ENCODE data around the gene TNFRSF11A.

DNA sequence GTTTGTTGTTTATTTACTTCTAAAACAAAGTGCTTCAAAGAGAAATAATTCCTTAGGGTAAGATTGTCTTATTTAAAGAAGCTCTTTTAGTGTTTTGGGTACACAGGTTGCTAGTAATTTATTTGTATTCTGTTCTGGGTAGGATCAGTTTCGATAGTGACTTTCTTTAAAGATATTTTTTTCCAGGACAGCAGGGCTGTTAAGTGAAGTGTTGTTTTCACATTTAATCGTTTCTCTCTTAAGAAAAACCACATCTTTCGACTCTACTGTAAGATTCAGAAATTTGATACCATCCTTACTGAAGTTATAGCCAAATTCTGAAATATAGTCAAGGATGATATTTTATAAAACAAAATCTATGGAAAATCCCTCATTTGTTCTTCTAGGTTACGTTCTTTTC is 17.8 kb downstream of the TNFRSF11A start:
- TF ChIP-seq POLR2A (IDR thresholded peaks at IDR 0.05; ENCODE audit: low read length) = no peak
- no peak for TF ChIP-seq GATA1 (IDR thresholded peaks at IDR 0.05; ENCODE audit: low read depth, low read length)
